Measurements from ENCODE around the gene CNTLN. TPM values are rescaled to one million over a fixed set of nuclear protein-coding genes. Genes with fewer than 3 reads are reported as not detected.
A peak's percentile ranks its signal among the peaks of the same experiment; 100 is the strongest.
"Not testable (repeated sequence)": the region's sequence is repeated elsewhere in the genome, so short reads cannot be mapped to it uniquely, and the experiment has no call there.

The CNTLN gene
- total RNA-seq, 1 experiment from 2014 or later, result 5.1 TPM

DNA sequence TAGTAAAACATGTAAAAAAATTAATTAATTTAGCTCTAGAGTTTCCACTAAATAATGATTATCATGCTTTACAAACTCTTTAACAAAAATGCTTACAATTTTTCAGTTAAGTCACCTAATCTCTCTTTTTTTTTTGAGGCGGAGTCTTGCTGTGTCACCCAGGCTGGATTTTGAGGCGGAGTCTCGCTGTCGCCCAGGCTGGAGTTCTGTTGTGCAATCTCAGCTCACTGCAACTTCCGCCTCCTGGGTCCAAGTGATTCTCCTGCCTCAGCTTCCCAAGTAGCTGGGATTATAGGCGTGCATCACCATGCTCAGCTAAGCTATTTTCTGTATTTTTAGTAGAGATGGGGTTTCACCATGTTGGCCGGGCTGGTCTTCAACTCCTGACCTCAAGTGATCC, 391.9 kb downstream of the CNTLN start:
- H3K9me2 ChIP-seq (ENCODE audit: insufficient read depth); CTCF ChIA-PET; H3K27ac ChIP-seq (ENCODE audit: low read depth, low read length); H3K4me1 ChIP-seq (ENCODE audit: control insufficient read depth in 1 of 2, insufficient read depth in 2 of 2, low read length in 2 of 2); H4K20me1 ChIP-seq (ENCODE audit: insufficient read depth); RAD21 ChIA-PET (ENCODE audit: low non-redundant PET in 1 of 2, low total read pairs in 2 of 2, uncharacterized antibody in 2 of 2, unreplicated experiment in 2 of 2); H3K4me3 ChIP-seq (replicated peaks in 1 of 2; ENCODE audit: low read depth in 1 of 2, low read length in 2 of 2); H3K36me3 ChIP-seq (ENCODE audit: control insufficient read depth in 1 of 2, insufficient read depth in 2 of 2, low read length in 2 of 2); H3K9ac ChIP-seq (ENCODE audit: low read length); H3K27me3 ChIP-seq (ENCODE audit: insufficient read depth, low read length); H3K4me2 ChIP-seq (ENCODE audit: low read length); ATAC-seq; DNase-seq (ENCODE audit: low read depth, low spot score); H3K79me2 ChIP-seq (ENCODE audit: insufficient read depth, low read length); H2AFZ ChIP-seq (ENCODE audit: low read depth, low read length, poor library complexity, severe bottlenecking); BruUV-seq (replicated peaks); POLR2A ChIA-PET; H3K9me3 ChIP-seq (ENCODE audit: control insufficient read depth in 1 of 2, insufficient read depth in 1 of 2, low read depth in 1 of 2, low read length in 2 of 2): not testable (repeated sequence)
- intact Hi-C loops (cut with micrococcal nuclease), result loop anchor here (10.0 kb wide), 1 partner anchor 1298 kb away; no protein-coding TSS in a partner anchor

GRCh38 chr9:17528859-17529258, 394.0 kb downstream of the CNTLN start:
- Histone ChIP-seq H3K9me3 (ENCODE audit: control insufficient read depth in 1 of 2, insufficient read depth in 1 of 2, low read depth in 1 of 2, low read length in 2 of 2) (no peaks in the 10 kb centered on the region), H4K20me1 (ENCODE audit: insufficient read depth) (no peaks in the 10 kb centered on the region), H3K4me1 (ENCODE audit: control insufficient read depth in 1 of 2, insufficient read depth in 2 of 2, low read length in 2 of 2) (no peaks in the 10 kb centered on the region), H3K27me3 (ENCODE audit: insufficient read depth, low read length) (no peaks in the 10 kb centered on the region), H3K27ac (ENCODE audit: low read depth, low read length) (no peak overlapping the region), H3K4me2 (ENCODE audit: low read length) (no peak overlapping the region), H3K4me3 (replicated peaks in 1 of 2; ENCODE audit: low read depth in 1 of 2, low read length in 2 of 2) (no peak overlapping the region), H3K9me2 (ENCODE audit: insufficient read depth) (no peaks in the 10 kb centered on the region), H2AFZ (ENCODE audit: low read depth, low read length, poor library complexity, severe bottlenecking) (no peak overlapping the region), H3K79me2 (ENCODE audit: insufficient read depth, low read length) (no peaks in the 10 kb centered on the region), H3K9ac (ENCODE audit: low read length) (no peak overlapping the region), H3K36me3 (ENCODE audit: control insufficient read depth in 1 of 2, insufficient read depth in 2 of 2, low read length in 2 of 2) (no peaks in the 10 kb centered on the region)
- ChIA-PET RAD21 (ENCODE audit: low non-redundant PET in 1 of 2, low total read pairs in 2 of 2, uncharacterized antibody in 2 of 2, unreplicated experiment in 2 of 2) (no interaction called here), CTCF (no interaction called here), POLR2A (no interaction called here)
- DNase-seq (ENCODE audit: low read depth, low spot score) (no peak), ATAC-seq (no peak)
- no TSS peak for BruUV-seq (replicated peaks)
- intact Hi-C loops (cut with micrococcal nuclease), result loop anchor here (10.0 kb wide), 1 partner anchor 1296 kb away; no protein-coding TSS in a partner anchor
- TF ChIP-seq EZH2phosphoT487 (IDR thresholded peaks at IDR 0.05; ENCODE audit: borderline replicate concordance), result no peak
- no peak for TF ChIP-seq ZFX (IDR thresholded peaks at IDR 0.05)
- TF ChIP-seq FOSL1 (IDR thresholded peaks at IDR 0.05; ENCODE audit: low read depth), result no peak
- no peak for TF ChIP-seq EGR1 (IDR thresholded peaks at IDR 0.05; ENCODE audit: low read depth)
- TF ChIP-seq ZNF274 (IDR thresholded peaks at IDR 0.05; ENCODE audit: low read depth, low read length), result no peak
- TF ChIP-seq, protein P1, sequence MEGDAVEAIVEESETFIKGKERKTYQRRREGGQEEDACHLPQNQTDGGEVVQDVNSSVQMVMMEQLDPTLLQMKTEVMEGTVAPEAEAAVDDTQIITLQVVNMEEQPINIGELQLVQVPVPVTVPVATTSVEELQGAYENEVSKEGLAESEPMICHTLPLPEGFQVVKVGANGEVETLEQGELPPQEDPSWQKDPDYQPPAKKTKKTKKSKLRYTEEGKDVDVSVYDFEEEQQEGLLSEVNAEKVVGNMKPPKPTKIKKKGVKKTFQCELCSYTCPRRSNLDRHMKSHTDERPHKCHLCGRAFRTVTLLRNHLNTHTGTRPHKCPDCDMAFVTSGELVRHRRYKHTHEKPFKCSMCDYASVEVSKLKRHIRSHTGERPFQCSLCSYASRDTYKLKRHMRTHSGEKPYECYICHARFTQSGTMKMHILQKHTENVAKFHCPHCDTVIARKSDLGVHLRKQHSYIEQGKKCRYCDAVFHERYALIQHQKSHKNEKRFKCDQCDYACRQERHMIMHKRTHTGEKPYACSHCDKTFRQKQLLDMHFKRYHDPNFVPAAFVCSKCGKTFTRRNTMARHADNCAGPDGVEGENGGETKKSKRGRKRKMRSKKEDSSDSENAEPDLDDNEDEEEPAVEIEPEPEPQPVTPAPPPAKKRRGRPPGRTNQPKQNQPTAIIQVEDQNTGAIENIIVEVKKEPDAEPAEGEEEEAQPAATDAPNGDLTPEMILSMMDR (IDR thresholded peaks at IDR 0.05 in 2 of 3, conservative IDR thresholded peaks at IDR 0.05 in 1 of 3; ENCODE audit: borderline replicate concordance in 1 of 3, insufficient read depth in 1 of 3, low read depth in 2 of 3, low read length in 2 of 3), result peak in 2 of 3 experiments; percentile 18 to 33; a peak in 1 of 6 replicates
- TF ChIP-seq RAD21 (IDR thresholded peaks at IDR 0.05; ENCODE audit: low read depth), result peak; percentile 34; the same call in 1 of the 2 replicates
- TF ChIP-seq POLR2A (IDR thresholded peaks at IDR 0.05; ENCODE audit: borderline replicate concordance, extremely low read depth, insufficient read depth, insufficient read length), result no peak
- TF ChIP-seq POLR2AphosphoS5 (IDR thresholded peaks at IDR 0.05; ENCODE audit: low read depth, low read length), result no peak
- TF ChIP-seq, protein P2, sequence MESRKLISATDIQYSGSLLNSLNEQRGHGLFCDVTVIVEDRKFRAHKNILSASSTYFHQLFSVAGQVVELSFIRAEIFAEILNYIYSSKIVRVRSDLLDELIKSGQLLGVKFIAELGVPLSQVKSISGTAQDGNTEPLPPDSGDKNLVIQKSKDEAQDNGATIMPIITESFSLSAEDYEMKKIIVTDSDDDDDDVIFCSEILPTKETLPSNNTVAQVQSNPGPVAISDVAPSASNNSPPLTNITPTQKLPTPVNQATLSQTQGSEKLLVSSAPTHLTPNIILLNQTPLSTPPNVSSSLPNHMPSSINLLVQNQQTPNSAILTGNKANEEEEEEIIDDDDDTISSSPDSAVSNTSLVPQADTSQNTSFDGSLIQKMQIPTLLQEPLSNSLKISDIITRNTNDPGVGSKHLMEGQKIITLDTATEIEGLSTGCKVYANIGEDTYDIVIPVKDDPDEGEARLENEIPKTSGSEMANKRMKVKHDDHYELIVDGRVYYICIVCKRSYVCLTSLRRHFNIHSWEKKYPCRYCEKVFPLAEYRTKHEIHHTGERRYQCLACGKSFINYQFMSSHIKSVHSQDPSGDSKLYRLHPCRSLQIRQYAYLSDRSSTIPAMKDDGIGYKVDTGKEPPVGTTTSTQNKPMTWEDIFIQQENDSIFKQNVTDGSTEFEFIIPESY (IDR thresholded peaks at IDR 0.05; ENCODE audit: extremely low read depth, insufficient replicate concordance, low read length), result no peak
- TF ChIP-seq, protein P3, sequence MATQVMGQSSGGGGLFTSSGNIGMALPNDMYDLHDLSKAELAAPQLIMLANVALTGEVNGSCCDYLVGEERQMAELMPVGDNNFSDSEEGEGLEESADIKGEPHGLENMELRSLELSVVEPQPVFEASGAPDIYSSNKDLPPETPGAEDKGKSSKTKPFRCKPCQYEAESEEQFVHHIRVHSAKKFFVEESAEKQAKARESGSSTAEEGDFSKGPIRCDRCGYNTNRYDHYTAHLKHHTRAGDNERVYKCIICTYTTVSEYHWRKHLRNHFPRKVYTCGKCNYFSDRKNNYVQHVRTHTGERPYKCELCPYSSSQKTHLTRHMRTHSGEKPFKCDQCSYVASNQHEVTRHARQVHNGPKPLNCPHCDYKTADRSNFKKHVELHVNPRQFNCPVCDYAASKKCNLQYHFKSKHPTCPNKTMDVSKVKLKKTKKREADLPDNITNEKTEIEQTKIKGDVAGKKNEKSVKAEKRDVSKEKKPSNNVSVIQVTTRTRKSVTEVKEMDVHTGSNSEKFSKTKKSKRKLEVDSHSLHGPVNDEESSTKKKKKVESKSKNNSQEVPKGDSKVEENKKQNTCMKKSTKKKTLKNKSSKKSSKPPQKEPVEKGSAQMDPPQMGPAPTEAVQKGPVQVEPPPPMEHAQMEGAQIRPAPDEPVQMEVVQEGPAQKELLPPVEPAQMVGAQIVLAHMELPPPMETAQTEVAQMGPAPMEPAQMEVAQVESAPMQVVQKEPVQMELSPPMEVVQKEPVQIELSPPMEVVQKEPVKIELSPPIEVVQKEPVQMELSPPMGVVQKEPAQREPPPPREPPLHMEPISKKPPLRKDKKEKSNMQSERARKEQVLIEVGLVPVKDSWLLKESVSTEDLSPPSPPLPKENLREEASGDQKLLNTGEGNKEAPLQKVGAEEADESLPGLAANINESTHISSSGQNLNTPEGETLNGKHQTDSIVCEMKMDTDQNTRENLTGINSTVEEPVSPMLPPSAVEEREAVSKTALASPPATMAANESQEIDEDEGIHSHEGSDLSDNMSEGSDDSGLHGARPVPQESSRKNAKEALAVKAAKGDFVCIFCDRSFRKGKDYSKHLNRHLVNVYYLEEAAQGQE (IDR thresholded peaks at IDR 0.05; ENCODE audit: low read depth), result no peak
- no peak for TF ChIP-seq JUND (IDR thresholded peaks at IDR 0.05)
- TF ChIP-seq TCF7L2 (IDR thresholded peaks at IDR 0.05; ENCODE audit: borderline replicate concordance, extremely low read depth, insufficient read depth, insufficient read length), result no peak

All from HCT116 (cell line).